ENCODE results near the gene HPS4. TPM values are rescaled to one million over a fixed set of nuclear protein-coding genes. Genes with fewer than 3 reads are reported as not detected.
A peak's percentile ranks its signal among the peaks of the same experiment; 100 is the strongest.

The HPS4 gene
- total and polyA plus RNA-seq, 3 donors from 2014 or later: 68.8 to 110 (median 103) TPM

DNA sequence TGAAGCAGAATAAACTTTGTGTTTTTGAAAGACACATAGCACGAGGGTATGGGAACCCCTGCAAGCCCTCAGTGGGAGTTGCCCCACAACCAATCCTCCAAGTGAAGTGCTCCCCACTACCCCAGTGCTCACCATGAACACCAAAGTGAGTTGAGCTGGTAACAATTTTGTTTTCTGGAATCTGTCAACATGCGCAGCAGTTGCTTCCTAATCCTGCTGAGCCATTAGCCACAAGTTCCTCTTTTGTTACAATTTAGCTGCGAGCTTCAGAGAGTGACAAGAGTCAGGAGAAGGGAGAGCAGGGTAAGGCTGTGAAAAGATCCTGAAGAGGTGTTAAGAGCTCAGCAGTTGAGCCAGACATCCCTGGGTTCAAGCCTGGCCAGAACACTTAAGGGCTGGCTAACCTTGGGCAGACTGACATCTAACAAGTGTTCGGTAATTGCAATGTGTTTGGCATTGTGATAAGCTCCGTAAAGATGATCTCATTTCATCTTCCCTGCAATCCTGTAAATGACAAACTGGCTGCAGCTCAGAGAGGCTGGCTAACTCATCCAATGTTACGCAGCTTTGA is 78.6 kb downstream of the HPS4 start:
- Histone ChIP-seq H3K27ac (no peak overlapping the region), H3K9me3 (no peaks in the 10 kb centered on the region), H3K36me3 (ENCODE audit: low read depth, missing control alignments) (no peaks in the 10 kb centered on the region), H3K27me3 (no peaks in the 10 kb centered on the region), H3K4me3 (no peak overlapping the region), H3K4me1 (no peaks in the 10 kb centered on the region)
- WGBS, 2 donors: 32 to 34% methylated on average over 6 of the region's 6 CpGs
- intact Hi-C loops (cut with DNase I; ENCODE audit: low total_unique reads): no loop called here
- peak; percentile 14 for DNase-seq
- TF ChIP-seq CTCF (IDR thresholded peaks at IDR 0.05): no peak

DNA sequence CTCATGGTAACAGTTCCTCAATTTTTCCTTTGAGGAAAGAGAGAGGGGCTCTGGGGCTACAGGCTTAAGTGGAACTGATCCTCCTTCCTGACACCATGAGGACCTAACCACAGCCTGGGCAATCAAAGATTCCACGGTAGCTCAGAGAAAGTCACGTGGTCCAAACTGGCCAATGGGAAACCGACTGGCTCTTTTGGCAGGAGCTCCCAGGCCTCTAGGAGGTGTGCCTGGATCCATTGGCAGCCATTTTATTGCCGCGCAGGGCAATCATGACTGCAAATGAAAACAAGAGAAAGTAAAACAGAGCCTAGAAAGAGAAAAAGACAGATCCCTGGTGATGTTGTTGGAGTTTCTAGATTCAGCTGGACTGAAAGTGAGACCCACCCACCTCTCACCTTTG is 81.9 kb downstream of the HPS4 start:
- Histone ChIP-seq H3K36me3 (ENCODE audit: low read depth, missing control alignments) (no peaks in the 10 kb centered on the region), H3K9me3 (no peaks in the 10 kb centered on the region), H3K27ac (no peak overlapping the region), H3K4me1 (no peaks in the 10 kb centered on the region), H3K27me3 (no peaks in the 10 kb centered on the region), H3K4me3 (no peak overlapping the region)
- TF ChIP-seq CTCF (IDR thresholded peaks at IDR 0.05): no peak
- TF ChIP-seq POLR2A (IDR thresholded peaks at IDR 0.05): no peak
- 62 to 65% methylated on average over 5 of the region's 5 CpGs for WGBS, 2 donors
- peak; percentile 61 for DNase-seq
- intact Hi-C loops (cut with DNase I; ENCODE audit: low total_unique reads): no loop called here

Other genes with a start within 250 kb of the HPS4 start
- gene ASPHD2, start 54.5 kb downstream of the HPS4 start, total RNA-seq: 1 to 10 TPM; 4.8 to 5.0 TPM
- 4.2 TPM for gene ASPHD2, start 54.5 kb downstream of the HPS4 start, polyA plus RNA-seq (ENCODE audit: insufficient read depth, low read depth, low replicate concordance)
- 10 to 100 TPM; 22.7 to 27.2 TPM for gene SRRD, start 94 bp upstream of the HPS4 start, total RNA-seq
- gene SRRD, start 94 bp upstream of the HPS4 start, polyA plus RNA-seq (ENCODE audit: insufficient read depth, low read depth, low replicate concordance): 37.9 TPM
- 10 to 100 TPM; 44.3 to 51.3 TPM for gene TFIP11, start 28.7 kb upstream of the HPS4 start, total RNA-seq
- 100 TPM for gene TFIP11, start 28.7 kb upstream of the HPS4 start, polyA plus RNA-seq (ENCODE audit: insufficient read depth, low read depth, low replicate concordance)
- gene TPST2, start 106.3 kb upstream of the HPS4 start, total RNA-seq: 100 to 1,000 TPM; 169 to 218 TPM
- gene TPST2, start 106.3 kb upstream of the HPS4 start, polyA plus RNA-seq (ENCODE audit: insufficient read depth, low read depth, low replicate concordance): 32.8 TPM
- not detected for gene CRYBB1, start 134.2 kb upstream of the HPS4 start, total RNA-seq
- gene CRYBB1, start 134.2 kb upstream of the HPS4 start, polyA plus RNA-seq (ENCODE audit: insufficient read depth, low read depth, low replicate concordance): 0.80 TPM
- gene CRYBA4, start 138.2 kb upstream of the HPS4 start, total RNA-seq: 1 to 10 TPM in 1 of 2 donors, under 1 TPM in 1; 0.93 to 2.3 TPM
- gene CRYBA4, start 138.2 kb upstream of the HPS4 start, polyA plus RNA-seq (ENCODE audit: insufficient read depth, low read depth, low replicate concordance): 2.6 TPM
- 1 to 10 TPM; 2.4 to 3.3 TPM for gene MIAT, start 173.8 kb upstream of the HPS4 start, total RNA-seq
- gene MIAT, start 173.8 kb upstream of the HPS4 start, polyA plus RNA-seq (ENCODE audit: insufficient read depth, low read depth, low replicate concordance): 1.7 TPM